Neutrophil (primary cell): ENCODE data around the gene NXPE1.
"Not testable (repeated sequence)": the region's sequence is repeated elsewhere in the genome, so short reads cannot be mapped to it uniquely, and the experiment has no call there.

ENCODE experiments used
- H3K27ac ChIP-seq: fragments of 200-600 bp; sonication (generic); 2 replicates; pipeline ENCODE4 v1.5.1; 2016; ENCODE audit warnings: mild to moderate bottlenecking, moderate library complexity
- H3K27me3 ChIP-seq: fragments of 200-600 bp; sonication (generic); 2 replicates; pipeline ENCODE4 v1.6.0; 2016; ENCODE audit warnings: mild to moderate bottlenecking
- H3K36me3 ChIP-seq: fragments of 200-600 bp; sonication (generic); 2 replicates; pipeline ENCODE4 v1.5.1; 2017
- H3K4me1 ChIP-seq, 2 experiments: fragments of 200-600 bp in 1 of 2; sonication (generic) in 1 of 2; 1 replicate in 1 of 2; 2 replicates in 1 of 2; pipeline versions ENCODE4 v1.5.1 to v1.6.1; 2013 to 2016; ENCODE audit warnings: low read depth in 1 of 2, low read length in 1 of 2, mild to moderate bottlenecking in 1 of 2, moderate library complexity in 1 of 2; ENCODE audit not compliant: control insufficient read depth in 1 of 2, insufficient read depth in 1 of 2
- H3K4me3 ChIP-seq, 2 experiments: fragments of 200-600 bp in 1 of 2; sonication (generic) in 1 of 2; 1 replicate in 1 of 2; 2 replicates in 1 of 2; pipeline ENCODE4 v1.5.1; 2013 to 2016; ENCODE audit warnings: low read depth in 1 of 2, low read length in 1 of 2, mild to moderate bottlenecking in 1 of 2, moderate library complexity in 1 of 2
- H3K9me3 ChIP-seq: fragments of 200-600 bp; sonication (generic); 2 replicates; pipeline ENCODE4 v1.5.1; 2016
- CTCF ChIP-seq: fragments of 200-600 bp; sonication (generic); IDR thresholded peaks from 2 replicates; pipeline ENCODE4 v1.5.1; 2016; ENCODE audit warnings: antibody characterized with exemption

The NXPE1 gene

GRCh38 chr11:114605370-114605769 is 45.7 kb upstream of the NXPE1 start:
- no peak for TF ChIP-seq CTCF
- Histone ChIP-seq H3K9me3 (peaks cover 15% of the 10 kb centered on the region), H3K27ac (no peak overlapping the region), H3K36me3 (no peaks in the 10 kb centered on the region), H3K4me3 (no peak overlapping the region), H3K4me1 (no peaks in the 10 kb centered on the region), H3K27me3 (no peaks in the 10 kb centered on the region)

- Histone ChIP-seq H3K27me3 (no peaks in the 10 kb centered on the region), H3K4me1 (no peaks in the 10 kb centered on the region), H3K27ac (no peak overlapping the region), H3K9me3 (peaks cover 15% of the 10 kb centered on the region), H3K4me3 (no peak overlapping the region), H3K36me3 (no peaks in the 10 kb centered on the region)
- TF ChIP-seq CTCF: no peak
Observed at GRCh38 chr11:114604886-114605285, 45.2 kb upstream of the NXPE1 start.

GRCh38 chr11:114604179-114604813 is 44.6 kb upstream of the NXPE1 start:
- Histone ChIP-seq H3K4me1 (no peaks in the 10 kb centered on the region), H3K4me3 (no peak overlapping the region), H3K9me3 (peaks cover 15% of the 10 kb centered on the region), H3K27me3 (no peaks in the 10 kb centered on the region), H3K36me3 (no peaks in the 10 kb centered on the region), H3K27ac (no peak overlapping the region)
- no peak for TF ChIP-seq CTCF

- not testable (repeated sequence) for H3K36me3 ChIP-seq, H3K9me3 ChIP-seq, H3K27ac ChIP-seq, H3K4me3 ChIP-seq, H3K27me3 ChIP-seq, H3K4me1 ChIP-seq
Observed at GRCh38 chr11:114603151-114603550, 43.5 kb upstream of the NXPE1 start.

- no peak overlapping the region for H3K27ac ChIP-seq
- no peak overlapping the region for H3K4me3 ChIP-seq
- H3K4me1 ChIP-seq: no peaks in the 10 kb centered on the region
- H3K36me3 ChIP-seq: no peaks in the 10 kb centered on the region
- no peaks in the 10 kb centered on the region for H3K27me3 ChIP-seq
- H3K9me3 ChIP-seq: no peaks in the 10 kb centered on the region
- TF ChIP-seq CTCF: no peak
Observed at GRCh38 chr11:114598461-114598860, 38.8 kb upstream of the NXPE1 start.

- no peak for TF ChIP-seq CTCF
Observed at GRCh38 chr11:114596175-114596919, 36.7 kb upstream of the NXPE1 start.

More at GRCh38 chr11:114596175-114596919, 36.7 kb upstream of the NXPE1 start:
- H3K9me3 ChIP-seq: no peaks in the 10 kb centered on the region
- no peak overlapping the region for H3K27ac ChIP-seq
- H3K27me3 ChIP-seq: no peaks in the 10 kb centered on the region
- no peak overlapping the region for H3K4me3 ChIP-seq
- H3K36me3 ChIP-seq: no peaks in the 10 kb centered on the region
- no peaks in the 10 kb centered on the region for H3K4me1 ChIP-seq
